ENCODE data around the gene ADAMTSL1. TPM values are rescaled to one million over a fixed set of nuclear protein-coding genes. Genes with fewer than 3 reads are reported as not detected.

ADAMTSL1 gene
- total RNA-seq, 1 experiment from 2014 or later: not detected

- TF ChIP-seq MAX (IDR thresholded peaks at IDR 0.05) (no peak), SP1 (IDR thresholded peaks at IDR 0.05; ENCODE audit: low read depth) (no peak), CEBPB (IDR thresholded peaks at IDR 0.05; ENCODE audit: low read depth) (no peak), EGR1 (IDR thresholded peaks at IDR 0.05; ENCODE audit: low read depth) (no peak), EZH2phosphoT487 (IDR thresholded peaks at IDR 0.05; ENCODE audit: borderline replicate concordance) (no peak), ZBTB33 (IDR thresholded peaks at IDR 0.05; ENCODE audit: extremely low read depth, insufficient replicate concordance, low read length) (no peak), REST (IDR thresholded peaks at IDR 0.05; ENCODE audit: low read depth) (no peak), FOSL1 (IDR thresholded peaks at IDR 0.05; ENCODE audit: low read depth) (no peak), SRF (IDR thresholded peaks at IDR 0.05; ENCODE audit: low read depth) (no peak)
- TF ChIP-seq, protein P1, sequence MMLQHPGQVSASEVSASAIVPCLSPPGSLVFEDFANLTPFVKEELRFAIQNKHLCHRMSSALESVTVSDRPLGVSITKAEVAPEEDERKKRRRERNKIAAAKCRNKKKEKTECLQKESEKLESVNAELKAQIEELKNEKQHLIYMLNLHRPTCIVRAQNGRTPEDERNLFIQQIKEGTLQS (IDR thresholded peaks at IDR 0.05): no peak
- Histone ChIP-seq H3K4me1 (ENCODE audit: control insufficient read depth in 1 of 2, insufficient read depth in 2 of 2, low read length in 2 of 2) (no peaks in the 10 kb centered on the region), H3K9ac (ENCODE audit: low read length) (no peak overlapping the region), H3K36me3 (ENCODE audit: control insufficient read depth in 1 of 2, insufficient read depth in 2 of 2, low read length in 2 of 2) (no peaks in the 10 kb centered on the region), H3K79me2 (ENCODE audit: insufficient read depth, low read length) (no peaks in the 10 kb centered on the region), H3K9me2 (ENCODE audit: insufficient read depth) (no peaks in the 10 kb centered on the region), H2AFZ (ENCODE audit: low read depth, low read length, poor library complexity, severe bottlenecking) (no peak overlapping the region), H3K4me3 (replicated peaks in 1 of 2; ENCODE audit: low read depth in 1 of 2, low read length in 2 of 2) (no peak overlapping the region), H3K27me3 (ENCODE audit: insufficient read depth, low read length) (no peaks in the 10 kb centered on the region), H3K27ac (ENCODE audit: low read depth, low read length) (no peak overlapping the region), H3K4me2 (ENCODE audit: low read length) (no peak overlapping the region), H3K9me3 (ENCODE audit: control insufficient read depth in 1 of 2, insufficient read depth in 1 of 2, low read depth in 1 of 2, low read length in 2 of 2) (no peaks in the 10 kb centered on the region), H4K20me1 (ENCODE audit: insufficient read depth) (no peaks in the 10 kb centered on the region)
- ATAC-seq (no peak), DNase-seq (ENCODE audit: low read depth, low spot score) (no peak)
- RAD21 ChIA-PET (ENCODE audit: low non-redundant PET in 1 of 2, low total read pairs in 2 of 2, uncharacterized antibody in 2 of 2, unreplicated experiment in 2 of 2): no interaction called here
- CTCF ChIA-PET: no interaction called here
- BruUV-seq (replicated peaks): no TSS peak
- intact Hi-C loops (cut with micrococcal nuclease): no loop called here
- POLR2A ChIA-PET: no interaction called here
Observed at GRCh38 chr9:18601956-18602355, 128.0 kb downstream of the ADAMTSL1 start.
